Natural killer cell (primary cell): ENCODE results near the gene CCR5AS.
"Not testable (repeated sequence)": the region's sequence is repeated elsewhere in the genome, so short reads cannot be mapped to it uniquely, and the experiment has no call there.

Experiments
- ATAC-seq, 3 donors: fragments of 150-1000 bp in 2 of 3; fragments of 200-7000 bp in 1 of 3; cut with Tn5 transposase; 1 replicate in 1 of 3; 2 replicates in 2 of 3; pipeline ENCODE4 v1.10.0; 2021; ENCODE audit warnings: mild to moderate bottlenecking in 2 of 3, moderate library complexity in 2 of 3
- DNase-seq, 2 donors: peaks; one replicate each; pipeline versions ENCODE4 v3.0.0 to v3.0.0-alpha.2; 2013 to 2021; ENCODE audit warnings: mixed read lengths in 1 of 2
- H3K27ac ChIP-seq: one replicate; pipeline ENCODE4 v1.5.1; 2013; ENCODE audit warnings: mild to moderate bottlenecking, low read length
- H3K27me3 ChIP-seq: one replicate; pipeline ENCODE4 v1.6.1; 2013; ENCODE audit warnings: low read length; ENCODE audit not compliant: control insufficient read depth, insufficient read depth
- H3K36me3 ChIP-seq: one replicate; pipeline ENCODE4 v1.6.1; 2013; ENCODE audit warnings: low read length; ENCODE audit not compliant: control insufficient read depth, insufficient read depth
- H3K4me1 ChIP-seq: one replicate; pipeline ENCODE4 v1.6.1; 2013; ENCODE audit warnings: low read length; ENCODE audit not compliant: control insufficient read depth, insufficient read depth
- H3K4me3 ChIP-seq: one replicate; pipeline ENCODE4 v1.5.1; 2013; ENCODE audit warnings: low read length
- H3K9me3 ChIP-seq: one replicate; pipeline ENCODE4 v1.6.1; 2013; ENCODE audit warnings: low read length; ENCODE audit not compliant: control insufficient read depth, insufficient read depth
- H3K27ac Mint-ChIP-seq, 2 donors: one replicate each; pipeline ENCODE4 v1.8.0; 2022; ENCODE audit warnings: mild to moderate bottlenecking in 2 of 2, mixed read lengths in 2 of 2, moderate library complexity in 1 of 2
- H3K27me3 Mint-ChIP-seq, 2 donors: one replicate each; pipeline ENCODE4 v1.8.0; 2022; ENCODE audit warnings: low read depth in 2 of 2, mixed read lengths in 2 of 2
- H3K36me3 Mint-ChIP-seq: one replicate; pipeline ENCODE4 v1.8.0; 2022; ENCODE audit warnings: mixed read lengths
- H3K4me1 Mint-ChIP-seq, 2 donors: one replicate each; pipeline ENCODE4 v1.8.0; 2022; ENCODE audit warnings: mixed read lengths in 2 of 2
- H3K4me3 Mint-ChIP-seq: one replicate; pipeline ENCODE4 v1.8.0; 2022; ENCODE audit warnings: mild to moderate bottlenecking, moderate library complexity, mixed read lengths
- H3K9me3 Mint-ChIP-seq, 2 donors: one replicate each; pipeline ENCODE4 v1.8.0; 2022; ENCODE audit warnings: mixed read lengths in 2 of 2
- WGBS: methylation state at CpG from one replicate; pipeline ENCODE4 v1.1.7; 2013; ENCODE audit warnings: missing lambda C conversion rate; ENCODE audit not compliant: insufficient coverage; 5-methylcytosine and 5-hydroxymethylcytosine counted together
- intact Hi-C: fragments of 100-400 bp; cut with micrococcal nuclease; formaldehyde crosslinking; loops from one replicate; pipeline ENCODE4 v1.14.2; 2022
- TF ChIP-seq, protein P1 (sequence below): fragments of 200-600 bp; IDR thresholded peaks from one replicate; pipeline ENCODE4 v1.8.0; 2022; ENCODE audit warnings: antibody characterized with exemption

CCR5AS gene

DNA sequence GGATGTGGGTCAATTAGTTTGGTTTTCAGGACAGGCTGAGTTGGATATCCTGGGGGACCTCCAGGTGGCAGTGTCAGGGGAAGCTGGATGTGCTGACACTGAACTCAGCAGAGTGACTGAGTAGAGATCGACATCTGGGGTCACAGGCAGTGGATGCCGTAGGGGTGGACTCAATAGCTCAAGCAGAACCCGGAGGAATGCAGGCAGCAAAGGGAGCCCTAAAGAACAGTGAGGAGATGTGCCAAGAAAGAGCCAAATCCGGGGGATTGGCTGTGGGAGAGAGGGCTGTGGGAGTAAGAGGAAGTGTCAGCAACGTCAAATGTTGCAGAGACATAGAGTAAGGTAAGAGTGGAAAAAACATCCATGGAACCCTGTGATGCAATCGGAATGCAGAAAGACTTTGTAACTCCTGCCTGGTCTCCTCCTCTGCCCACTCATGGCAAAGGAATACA, 11.6 kb downstream of the CCR5AS start:
- peaks cover 0 to 4% of the 10 kb centered on the region in 2 donors for H3K27me3 Mint-ChIP-seq
- H3K4me3 Mint-ChIP-seq, result no peak overlapping the region
- no peaks in the 10 kb centered on the region for H3K9me3 Mint-ChIP-seq
- TF ChIP-seq, protein P1, sequence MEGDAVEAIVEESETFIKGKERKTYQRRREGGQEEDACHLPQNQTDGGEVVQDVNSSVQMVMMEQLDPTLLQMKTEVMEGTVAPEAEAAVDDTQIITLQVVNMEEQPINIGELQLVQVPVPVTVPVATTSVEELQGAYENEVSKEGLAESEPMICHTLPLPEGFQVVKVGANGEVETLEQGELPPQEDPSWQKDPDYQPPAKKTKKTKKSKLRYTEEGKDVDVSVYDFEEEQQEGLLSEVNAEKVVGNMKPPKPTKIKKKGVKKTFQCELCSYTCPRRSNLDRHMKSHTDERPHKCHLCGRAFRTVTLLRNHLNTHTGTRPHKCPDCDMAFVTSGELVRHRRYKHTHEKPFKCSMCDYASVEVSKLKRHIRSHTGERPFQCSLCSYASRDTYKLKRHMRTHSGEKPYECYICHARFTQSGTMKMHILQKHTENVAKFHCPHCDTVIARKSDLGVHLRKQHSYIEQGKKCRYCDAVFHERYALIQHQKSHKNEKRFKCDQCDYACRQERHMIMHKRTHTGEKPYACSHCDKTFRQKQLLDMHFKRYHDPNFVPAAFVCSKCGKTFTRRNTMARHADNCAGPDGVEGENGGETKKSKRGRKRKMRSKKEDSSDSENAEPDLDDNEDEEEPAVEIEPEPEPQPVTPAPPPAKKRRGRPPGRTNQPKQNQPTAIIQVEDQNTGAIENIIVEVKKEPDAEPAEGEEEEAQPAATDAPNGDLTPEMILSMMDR, result no peak
- H3K36me3 Mint-ChIP-seq, result no peaks in the 10 kb centered on the region
- Histone ChIP-seq H3K27ac (no peak overlapping the region), H3K9me3 (no peaks in the 10 kb centered on the region), H3K27me3 (no peaks in the 10 kb centered on the region), H3K4me1 (peaks cover 18% of the 10 kb centered on the region), H3K4me3 (no peak overlapping the region), H3K36me3 (no peaks in the 10 kb centered on the region)
- intact Hi-C loops, result no loop called here
- ATAC-seq (no peak), DNase-seq (no peak)
- no peak overlapping the region for H3K27ac Mint-ChIP-seq
- 89% methylated on average over 6 of the region's 6 CpGs for WGBS
- H3K4me1 Mint-ChIP-seq, result peaks cover 10 to 16% of the 10 kb centered on the region in 2 donors

DNA sequence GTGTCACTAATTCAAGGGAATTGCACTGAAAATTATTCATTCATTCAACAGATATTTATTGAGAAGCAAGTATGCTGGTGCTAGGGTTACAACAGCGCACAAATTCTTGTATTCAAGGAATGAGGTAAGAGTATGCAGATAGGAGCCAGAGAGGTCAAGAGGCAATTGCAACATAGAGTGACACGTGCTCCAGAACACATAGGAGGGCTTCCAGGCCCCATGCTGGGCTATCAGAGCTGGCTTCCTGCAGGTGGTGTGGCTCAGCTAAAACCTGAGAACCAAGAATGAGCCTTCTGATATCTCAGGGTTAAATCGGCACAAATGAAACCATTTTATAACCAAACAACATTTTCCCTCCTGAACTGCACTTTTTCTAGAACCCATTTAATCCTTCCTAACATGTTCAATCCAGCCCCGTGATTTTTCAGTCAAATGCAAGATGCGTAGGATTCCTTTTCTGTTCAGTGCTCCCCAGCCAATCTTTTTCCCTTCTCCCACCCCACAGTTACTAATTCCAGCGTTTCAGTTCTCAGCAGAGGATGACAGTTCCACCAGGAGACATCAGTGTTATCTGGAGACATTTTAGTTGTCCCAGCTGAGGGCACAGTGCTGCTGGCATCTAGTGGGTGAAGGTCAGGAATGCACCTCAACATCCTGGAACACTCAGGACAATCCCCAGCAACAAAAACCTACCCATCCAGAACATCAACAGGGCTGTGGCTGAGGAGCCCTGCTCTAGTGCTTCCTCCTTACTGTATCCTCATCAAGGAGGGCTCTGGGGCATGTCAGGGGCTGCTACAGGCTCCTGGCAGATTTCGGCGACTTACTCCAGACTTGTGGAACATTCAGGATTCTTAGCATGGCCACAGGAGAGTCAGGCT, 13.1 kb downstream of the CCR5AS start:
- Histone ChIP-seq H3K27ac (no peak overlapping the region), H3K36me3 (no peaks in the 10 kb centered on the region), H3K27me3 (no peaks in the 10 kb centered on the region), H3K4me3 (no peak overlapping the region), H3K4me1 (peaks cover 18% of the 10 kb centered on the region), H3K9me3 (no peaks in the 10 kb centered on the region)
- intact Hi-C loops, result no loop called here
- H3K4me3 Mint-ChIP-seq, result no peak overlapping the region
- WGBS, result 85% methylated on average over 8 of the region's 8 CpGs
- H3K36me3 Mint-ChIP-seq, result no peaks in the 10 kb centered on the region
- ATAC-seq (no peak), DNase-seq (no peak)
- TF ChIP-seq, protein P1, result no peak
- peaks cover 0 to 4% of the 10 kb centered on the region in 2 donors for H3K27me3 Mint-ChIP-seq
- no peak overlapping the region for H3K27ac Mint-ChIP-seq
- H3K4me1 Mint-ChIP-seq, result peaks cover 10 to 16% of the 10 kb centered on the region in 2 donors
- H3K9me3 Mint-ChIP-seq, result no peaks in the 10 kb centered on the region

DNA sequence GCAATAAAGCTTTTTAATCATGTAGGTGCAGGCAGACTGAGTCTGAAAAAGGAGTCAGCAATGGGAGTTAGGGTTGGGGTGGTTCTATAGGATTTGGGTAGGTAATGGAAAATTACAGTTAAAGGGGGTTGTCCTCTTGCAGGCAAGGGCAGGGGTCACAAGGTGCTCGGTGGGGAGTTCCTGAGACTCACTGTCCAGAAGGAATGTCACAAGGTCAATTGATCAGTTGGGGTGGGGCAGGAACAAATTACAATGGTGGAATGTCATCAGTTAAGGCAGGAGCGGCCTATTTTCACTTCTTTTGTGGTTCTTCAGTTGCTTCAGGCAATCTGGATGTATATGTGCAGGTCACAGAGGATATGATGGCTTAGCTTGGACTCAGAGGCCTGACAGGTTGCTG, 13.9 kb downstream of the CCR5AS start:
- Mint-ChIP-seq H3K9me3 (no peaks in the 10 kb centered on the region), H3K27me3 (peaks cover 0 to 4% of the 10 kb centered on the region in 2 donors), H3K4me1 (peaks cover 10 to 16% of the 10 kb centered on the region in 2 donors), H3K4me3 (no peak overlapping the region), H3K36me3 (no peaks in the 10 kb centered on the region), H3K27ac (no peak overlapping the region)
- no peaks in the 10 kb centered on the region for H3K27me3 ChIP-seq
- intact Hi-C loops, result no loop called here
- ATAC-seq (no peak), DNase-seq (no peak)
- no peaks in the 10 kb centered on the region for H3K9me3 ChIP-seq
- H3K4me1 ChIP-seq, result peaks cover 18% of the 10 kb centered on the region
- H3K36me3 ChIP-seq, result no peaks in the 10 kb centered on the region
- H3K27ac ChIP-seq, result no peak overlapping the region
- H3K4me3 ChIP-seq, result no peak overlapping the region
- TF ChIP-seq, protein P1, result no peak
- 79% methylated on average over 2 of the region's 2 CpGs for WGBS

DNA sequence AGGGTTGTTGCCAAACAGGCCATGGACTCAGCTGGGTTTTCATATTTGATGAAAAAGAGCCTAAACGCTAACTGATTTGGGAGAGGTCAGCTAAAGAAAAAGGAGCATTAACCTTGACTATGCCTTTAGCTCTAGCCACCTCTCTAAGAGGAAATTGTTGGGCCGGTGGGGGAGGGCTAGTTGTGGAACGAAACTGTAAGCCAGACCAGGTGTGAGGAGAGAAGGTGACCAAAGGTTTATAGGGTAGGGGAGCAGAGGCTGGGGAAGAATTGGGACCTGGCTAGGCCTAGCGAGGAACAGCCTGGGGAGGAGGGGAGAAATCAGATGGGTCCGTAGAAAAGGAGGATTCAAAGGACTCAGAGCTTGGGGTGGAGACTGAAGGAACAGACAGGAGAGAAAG, 15.3 kb downstream of the CCR5AS start:
- H3K4me3 ChIP-seq, H3K4me3 Mint-ChIP-seq, H3K9me3 Mint-ChIP-seq, intact Hi-C loops, H3K27me3 Mint-ChIP-seq, H3K36me3 Mint-ChIP-seq, H3K27ac ChIP-seq, ATAC-seq, H3K9me3 ChIP-seq, H3K27me3 ChIP-seq, H3K27ac Mint-ChIP-seq, H3K36me3 ChIP-seq, DNase-seq: not testable (repeated sequence)
- peaks cover 12% of the 10 kb centered on the region for H3K4me1 ChIP-seq
- peaks cover 5 to 10% of the 10 kb centered on the region in 2 donors for H3K4me1 Mint-ChIP-seq
- WGBS, result 91% methylated on average over 5 of the region's 5 CpGs
